Neural cell (in vitro differentiated cells): ENCODE data around the gene HEPACAM. TPM values are rescaled to one million over a fixed set of nuclear protein-coding genes. Genes with fewer than 3 reads are reported as not detected.
A peak's percentile ranks its signal among the peaks of the same experiment; 100 is the strongest.

Experiments
- H2AFZ ChIP-seq: fragments of 200-600, 300-800 bp; sonication (generic), shearing (Covaris generic); 2 replicates; pipeline ENCODE4 v1.6.0; 2014; ENCODE audit warnings: low read depth, mild to moderate bottlenecking, antibody characterized with exemption, low read length, moderate library complexity
- H3F3A ChIP-seq: fragments of 200-600 bp; shearing (Covaris generic); 2 replicates; pipeline ENCODE4 v1.6.1; 2016; ENCODE audit warnings: mild to moderate bottlenecking, moderate library complexity, mixed read lengths, antibody characterized with exemption, low read length; ENCODE audit not compliant: insufficient read depth, poor library complexity, severe bottlenecking
- H3K27ac ChIP-seq: fragments of 200-600, 300-800 bp; sonication (generic), shearing (Covaris generic); 2 replicates; pipeline ENCODE4 v1.5.1; 2014; ENCODE audit warnings: mild to moderate bottlenecking, low read length, moderate library complexity
- H3K27me3 ChIP-seq: fragments of 300-800, 200-600 bp; sonication (generic), shearing (Covaris generic); 2 replicates; pipeline ENCODE4 v1.6.0; 2014; ENCODE audit warnings: mild to moderate bottlenecking, low read depth, low read length, moderate library complexity; ENCODE audit not compliant: insufficient read depth
- H3K36me3 ChIP-seq: fragments of 300-800, 200-600 bp; sonication (generic), shearing (Covaris generic); 2 replicates; pipeline ENCODE4 v1.5.1; 2014; ENCODE audit warnings: mild to moderate bottlenecking, antibody characterized with exemption, low read length, moderate library complexity; ENCODE audit not compliant: insufficient read depth
- H3K4me2 ChIP-seq: fragments of 300-800, 200-600 bp; sonication (generic), shearing (Covaris generic); 2 replicates; pipeline ENCODE4 v1.6.0; 2014; ENCODE audit warnings: mild to moderate bottlenecking, low read length
- H3K4me3 ChIP-seq: fragments of 300-800, 200-600 bp; sonication (generic), shearing (Covaris generic); 2 replicates; pipeline ENCODE4 v1.5.1; 2014; ENCODE audit warnings: mild to moderate bottlenecking, low read length, moderate library complexity
- H3K79me2 ChIP-seq: fragments of 200-600 bp; shearing (Covaris generic); replicated peaks from 2 replicates; pipeline ENCODE4 v1.6.0; 2014; ENCODE audit warnings: mild to moderate bottlenecking, low read length, moderate library complexity; ENCODE audit not compliant: insufficient read depth
- H3K9ac ChIP-seq: fragments of 300-800, 200-600 bp; sonication (generic), shearing (Covaris generic); 2 replicates; pipeline ENCODE4 v1.6.1; 2016; ENCODE audit warnings: mild to moderate bottlenecking, low read length, mixed read lengths
- H3K9me2 ChIP-seq: fragments of 200-600 bp; shearing (Covaris generic); 2 replicates; pipeline ENCODE4 v1.6.1; 2016; ENCODE audit warnings: mild to moderate bottlenecking, low read length, mixed read lengths; ENCODE audit not compliant: insufficient read depth
- H3K9me3 ChIP-seq: fragments of 200-600, 300-800 bp; sonication (generic), shearing (Covaris generic); 2 replicates; pipeline ENCODE4 v1.6.1; 2016; ENCODE audit warnings: mild to moderate bottlenecking, mixed run types, low read length, moderate library complexity, mixed read lengths
- H4K20me1 ChIP-seq: fragments of 200-600 bp; shearing (Covaris generic); 2 replicates; pipeline ENCODE4 v1.6.1; 2016; ENCODE audit warnings: mild to moderate bottlenecking, mixed run types; ENCODE audit not compliant: insufficient read depth
- CTCF ChIP-seq: fragments of 450-650 bp; IDR thresholded peaks from 2 replicates; pipeline ENCODE4 v1.5.1; 2014; ENCODE audit warnings: antibody characterized with exemption, mild to moderate bottlenecking, moderate library complexity; ENCODE audit not compliant: poor library complexity, severe bottlenecking
- EP300 ChIP-seq: fragments of 450-650 bp; conservative IDR thresholded peaks from 2 replicates; pipeline ENCODE4 v1.6.1; 2014; ENCODE audit warnings: antibody characterized with exemption, mild to moderate bottlenecking, moderate library complexity; ENCODE audit not compliant: poor library complexity, severe bottlenecking
- EZH2 ChIP-seq: fragments of 200-600, 300-800 bp; shearing (Covaris generic), sonication (generic); IDR thresholded peaks from 2 replicates; pipeline ENCODE4 v1.6.1; 2014; ENCODE audit warnings: antibody characterized with exemption, low read length, borderline replicate concordance, mild to moderate bottlenecking; ENCODE audit not compliant: insufficient read depth, poor library complexity, severe bottlenecking
- MXI1 ChIP-seq: fragments of 450-650 bp; conservative IDR thresholded peaks from 2 replicates; pipeline ENCODE4 v1.6.1; 2014; ENCODE audit warnings: antibody characterized with exemption, mild to moderate bottlenecking; ENCODE audit not compliant: poor library complexity, severe bottlenecking
- POLR2AphosphoS5 ChIP-seq: IDR thresholded peaks from 2 replicates; pipeline ENCODE4 v1.6.1; 2012
- RAD21 ChIP-seq: fragments of 450-650 bp; conservative IDR thresholded peaks from 2 replicates; pipeline ENCODE4 v1.6.1; 2014; ENCODE audit warnings: antibody characterized with exemption, mild to moderate bottlenecking, moderate library complexity
- REST ChIP-seq: IDR thresholded peaks from 2 replicates; pipeline ENCODE4 v1.6.1; 2012; ENCODE audit warnings: borderline replicate concordance
- SMC3 ChIP-seq: fragments of 450-650 bp; conservative IDR thresholded peaks from 2 replicates; pipeline ENCODE4 v1.6.1; 2014; ENCODE audit warnings: antibody characterized with exemption, mild to moderate bottlenecking, moderate library complexity; ENCODE audit not compliant: poor library complexity
- TAF1 ChIP-seq: IDR thresholded peaks from 2 replicates; pipeline ENCODE4 v1.6.1; 2012; ENCODE audit warnings: low read depth
- polyA plus RNA-seq: library from polyadenylated mRNA; depleted of rRNA; stranded (reverse); fragments of >200 nt; gene quantifications from 2 replicates; pipeline ENCODE4 v1.2.3, GENCODE V29; 2014

HEPACAM gene
- polyA plus RNA-seq, 1 donor from 2014 or later: not detected

- TF ChIP-seq TAF1 (no peak), EZH2 (no peak), EP300 (peak; percentile 65), RAD21 (peak; percentile 66), POLR2AphosphoS5 (no peak), SMC3 (peak; percentile 80), CTCF (peak; percentile 98), MXI1 (peak; percentile 76), REST (peak; percentile 45)
- H3K27me3 ChIP-seq: peaks cover 20% of the 10 kb centered on the region
- peak overlapping the region; percentile 83 for H2AFZ ChIP-seq
- H3F3A ChIP-seq: no peaks in the 10 kb centered on the region
- peak overlapping the region; percentile 81 for H3K4me3 ChIP-seq
- H4K20me1 ChIP-seq: no peaks in the 10 kb centered on the region
- H3K9me2 ChIP-seq: no peaks in the 10 kb centered on the region
- H3K36me3 ChIP-seq: no peaks in the 10 kb centered on the region
- no peaks in the 10 kb centered on the region for H3K9me3 ChIP-seq
- peak overlapping the region; percentile 81 for H3K27ac ChIP-seq
- peak overlapping the region; percentile 85 for H3K9ac ChIP-seq
- H3K79me2 ChIP-seq: no peaks in the 10 kb centered on the region
- no peak overlapping the region for H3K4me2 ChIP-seq
These were observed 59.7 kb downstream of the HEPACAM start for GRCh38 chr11:124875943-124876817.

GRCh38 chr11:124875401-124875800 is 60.4 kb downstream of the HEPACAM start:
- Histone ChIP-seq H3K79me2 (no peaks in the 10 kb centered on the region), H3K4me2 (no peak overlapping the region), H3K4me3 (peak overlapping the region; percentile 81), H3K9ac (peak overlapping the region; percentile 85), H4K20me1 (no peaks in the 10 kb centered on the region), H3K27me3 (peaks cover 27% of the 10 kb centered on the region), H3K36me3 (no peaks in the 10 kb centered on the region), H3F3A (no peaks in the 10 kb centered on the region), H2AFZ (peak overlapping the region; percentile 83), H3K9me3 (no peaks in the 10 kb centered on the region), H3K27ac (no peak overlapping the region), H3K9me2 (no peaks in the 10 kb centered on the region)
- TF ChIP-seq EP300 (no peak), POLR2AphosphoS5 (no peak), CTCF (no peak), EZH2 (no peak), MXI1 (no peak), REST (no peak), TAF1 (no peak), SMC3 (no peak), RAD21 (no peak)
